Keratinocyte (primary cell): ENCODE data around the gene SSBP4.

Source experiments
- EZH2 ChIP-seq: IDR thresholded peaks from one replicate; pipeline ENCODE4 v1.6.1; 2012; ENCODE audit warnings: inconsistent platforms, mild to moderate bottlenecking, low read length, moderate library complexity
- TF ChIP-seq, protein P1 (sequence below), 3 experiments: IDR thresholded peaks in 1 of 3; conservative IDR thresholded peaks in 1 of 3; optimal IDR thresholded peaks in 1 of 3; 2 replicates in 2 of 3; 3 replicates in 1 of 3; pipeline versions ENCODE3 to v1.5.1; 2011; ENCODE audit warnings: low read length in 3 of 3, mild to moderate bottlenecking in 3 of 3, moderate library complexity in 2 of 3, control low read depth in 1 of 3, inconsistent platforms in 1 of 3; ENCODE audit not compliant: insufficient read depth in 2 of 3; ENCODE audit errors: extremely low read depth in 1 of 3

DNA sequence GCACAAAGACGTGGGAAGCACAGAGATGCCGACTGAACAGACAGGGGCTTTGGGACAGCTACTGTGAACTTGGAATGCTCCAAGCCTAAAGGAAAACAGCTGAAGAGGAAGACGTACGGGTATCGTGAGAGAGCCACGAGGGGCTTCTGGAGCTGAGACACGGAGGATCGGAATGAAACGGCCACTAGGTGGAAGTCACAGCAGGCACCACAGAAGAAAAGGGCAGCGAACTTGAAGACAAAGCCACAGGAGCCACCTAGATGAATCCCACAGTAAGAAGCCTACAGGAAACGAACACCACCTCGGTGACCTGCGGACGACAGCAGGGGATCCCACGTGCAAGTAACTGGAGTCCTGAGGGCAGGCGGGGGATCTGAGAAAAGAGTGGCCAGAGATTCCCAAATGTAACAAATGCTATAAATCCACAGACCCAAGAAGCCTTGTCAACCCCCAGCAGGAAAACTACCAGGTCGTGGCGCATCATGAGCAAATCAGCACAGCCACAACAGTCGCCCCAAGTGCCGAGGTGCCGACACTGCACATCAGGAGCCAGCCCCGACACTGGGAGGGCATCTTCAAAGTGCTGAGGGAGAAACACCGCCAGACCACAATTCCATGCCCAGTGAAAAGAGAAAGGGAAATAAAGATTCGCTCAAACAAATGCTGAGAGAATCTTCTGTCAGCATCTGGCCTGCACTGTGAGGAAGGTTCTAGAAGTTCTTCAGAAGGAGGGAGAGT lies 58.0 kb downstream of the SSBP4 start:
- TF ChIP-seq, protein P1, sequence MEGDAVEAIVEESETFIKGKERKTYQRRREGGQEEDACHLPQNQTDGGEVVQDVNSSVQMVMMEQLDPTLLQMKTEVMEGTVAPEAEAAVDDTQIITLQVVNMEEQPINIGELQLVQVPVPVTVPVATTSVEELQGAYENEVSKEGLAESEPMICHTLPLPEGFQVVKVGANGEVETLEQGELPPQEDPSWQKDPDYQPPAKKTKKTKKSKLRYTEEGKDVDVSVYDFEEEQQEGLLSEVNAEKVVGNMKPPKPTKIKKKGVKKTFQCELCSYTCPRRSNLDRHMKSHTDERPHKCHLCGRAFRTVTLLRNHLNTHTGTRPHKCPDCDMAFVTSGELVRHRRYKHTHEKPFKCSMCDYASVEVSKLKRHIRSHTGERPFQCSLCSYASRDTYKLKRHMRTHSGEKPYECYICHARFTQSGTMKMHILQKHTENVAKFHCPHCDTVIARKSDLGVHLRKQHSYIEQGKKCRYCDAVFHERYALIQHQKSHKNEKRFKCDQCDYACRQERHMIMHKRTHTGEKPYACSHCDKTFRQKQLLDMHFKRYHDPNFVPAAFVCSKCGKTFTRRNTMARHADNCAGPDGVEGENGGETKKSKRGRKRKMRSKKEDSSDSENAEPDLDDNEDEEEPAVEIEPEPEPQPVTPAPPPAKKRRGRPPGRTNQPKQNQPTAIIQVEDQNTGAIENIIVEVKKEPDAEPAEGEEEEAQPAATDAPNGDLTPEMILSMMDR (optimal IDR thresholded peaks at IDR 0.05 in 1 of 3, IDR thresholded peaks at IDR 0.05 in 1 of 3, conservative IDR thresholded peaks at IDR 0.05 in 1 of 3; ENCODE audit: extremely low read depth in 1 of 3, insufficient read depth in 2 of 3, low read length in 3 of 3): no peak
- no peak for TF ChIP-seq EZH2
